ENCODE measurements around the gene LY6G6F.

The LY6G6F gene, protein sequence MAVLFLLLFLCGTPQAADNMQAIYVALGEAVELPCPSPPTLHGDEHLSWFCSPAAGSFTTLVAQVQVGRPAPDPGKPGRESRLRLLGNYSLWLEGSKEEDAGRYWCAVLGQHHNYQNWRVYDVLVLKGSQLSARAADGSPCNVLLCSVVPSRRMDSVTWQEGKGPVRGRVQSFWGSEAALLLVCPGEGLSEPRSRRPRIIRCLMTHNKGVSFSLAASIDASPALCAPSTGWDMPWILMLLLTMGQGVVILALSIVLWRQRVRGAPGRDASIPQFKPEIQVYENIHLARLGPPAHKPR

DNA sequence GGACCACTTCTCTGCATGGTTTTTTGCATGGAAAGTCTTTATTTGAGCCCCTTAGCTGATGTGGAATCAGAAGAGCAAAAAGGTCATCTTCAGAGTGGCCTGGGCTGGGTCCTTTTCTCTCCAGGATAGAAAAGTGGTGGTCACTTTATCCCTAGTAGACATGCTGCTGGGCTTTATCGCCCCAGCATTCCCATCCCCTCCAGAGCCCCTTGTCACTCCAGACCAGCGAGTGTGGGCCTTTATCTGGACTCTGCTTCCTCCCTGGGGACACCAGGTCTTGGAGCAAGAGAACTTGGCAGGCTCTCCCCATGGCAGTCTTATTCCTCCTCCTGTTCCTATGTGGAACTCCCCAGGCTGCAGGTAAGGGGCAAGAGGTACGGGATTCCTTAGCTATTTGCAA is at the start of gene LY6G6F:
Gene LY6G6F (plus strand): TSS at position 268 of the 400 bp plus-strand sequence. CDS start 41 bp downstream, at position 309.
- TF ChIP-seq, protein P1, sequence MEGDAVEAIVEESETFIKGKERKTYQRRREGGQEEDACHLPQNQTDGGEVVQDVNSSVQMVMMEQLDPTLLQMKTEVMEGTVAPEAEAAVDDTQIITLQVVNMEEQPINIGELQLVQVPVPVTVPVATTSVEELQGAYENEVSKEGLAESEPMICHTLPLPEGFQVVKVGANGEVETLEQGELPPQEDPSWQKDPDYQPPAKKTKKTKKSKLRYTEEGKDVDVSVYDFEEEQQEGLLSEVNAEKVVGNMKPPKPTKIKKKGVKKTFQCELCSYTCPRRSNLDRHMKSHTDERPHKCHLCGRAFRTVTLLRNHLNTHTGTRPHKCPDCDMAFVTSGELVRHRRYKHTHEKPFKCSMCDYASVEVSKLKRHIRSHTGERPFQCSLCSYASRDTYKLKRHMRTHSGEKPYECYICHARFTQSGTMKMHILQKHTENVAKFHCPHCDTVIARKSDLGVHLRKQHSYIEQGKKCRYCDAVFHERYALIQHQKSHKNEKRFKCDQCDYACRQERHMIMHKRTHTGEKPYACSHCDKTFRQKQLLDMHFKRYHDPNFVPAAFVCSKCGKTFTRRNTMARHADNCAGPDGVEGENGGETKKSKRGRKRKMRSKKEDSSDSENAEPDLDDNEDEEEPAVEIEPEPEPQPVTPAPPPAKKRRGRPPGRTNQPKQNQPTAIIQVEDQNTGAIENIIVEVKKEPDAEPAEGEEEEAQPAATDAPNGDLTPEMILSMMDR (IDR thresholded peaks at IDR 0.05) = no peak
- H3K4me3 Mint-ChIP-seq = no peak within 1 kb of the TSS
- H3K27me3 Mint-ChIP-seq (ENCODE audit: low read depth, poor library complexity) = peaks cover 7% of the 10 kb centered on the region
- H3K36me3 Mint-ChIP-seq (ENCODE audit: low read depth) = no peaks in the 10 kb centered on the region
- no peak for DNase-seq
- H3K27ac Mint-ChIP-seq = no peak within 1 kb of the TSS
- no peaks in the 10 kb centered on the region for H3K9me3 Mint-ChIP-seq
- peaks cover 36% of the 10 kb centered on the region for H3K4me1 Mint-ChIP-seq

DNA sequence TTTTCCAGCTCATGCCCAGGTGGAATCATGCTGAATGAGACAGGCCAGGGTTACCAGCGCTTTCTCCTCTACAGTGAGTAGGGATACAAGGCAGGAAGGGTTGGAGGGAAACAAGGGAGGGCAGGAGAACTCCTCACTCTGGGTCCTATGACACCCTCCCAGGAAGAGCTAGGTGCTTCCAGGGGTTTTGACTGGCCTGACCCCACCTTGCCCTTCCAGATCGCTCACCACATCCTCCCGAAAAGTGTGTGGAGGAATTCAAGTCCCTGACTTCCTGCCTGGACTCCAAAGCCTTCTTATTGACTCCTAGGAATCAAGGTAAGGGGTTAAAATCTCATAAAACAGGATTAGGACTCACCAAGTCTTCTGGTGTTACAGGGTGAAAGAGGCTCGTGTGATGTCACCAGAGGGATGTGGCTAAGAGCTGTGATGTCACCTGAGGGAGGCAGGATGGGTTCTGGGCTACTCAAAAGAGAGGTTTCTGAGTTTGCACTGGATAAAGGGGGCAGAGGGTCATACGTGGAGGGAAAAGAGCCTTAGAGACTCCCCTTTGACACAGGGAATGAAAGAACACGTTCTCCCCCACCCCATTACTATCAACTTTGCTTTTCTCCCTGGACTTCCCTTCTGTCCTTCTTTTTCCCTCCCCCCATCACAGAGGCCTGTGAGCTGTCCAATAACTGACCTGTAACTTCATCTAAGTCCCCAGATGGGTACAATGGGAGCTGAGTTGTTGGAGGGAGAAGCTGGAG is 49.1 kb upstream of the LY6G6F start:
- Mint-ChIP-seq H3K4me3 (peak overlapping the region; percentile 86), H3K4me1 (peaks cover 79% of the 10 kb centered on the region), H3K36me3 (ENCODE audit: low read depth) (peaks cover 32% of the 10 kb centered on the region), H3K9me3 (no peaks in the 10 kb centered on the region), H3K27me3 (ENCODE audit: low read depth, poor library complexity) (no peaks in the 10 kb centered on the region), H3K27ac (peak overlapping the region; percentile 68)
- DNase-seq = no peak
- TF ChIP-seq, protein P1 (IDR thresholded peaks at IDR 0.05) = no peak

DNA sequence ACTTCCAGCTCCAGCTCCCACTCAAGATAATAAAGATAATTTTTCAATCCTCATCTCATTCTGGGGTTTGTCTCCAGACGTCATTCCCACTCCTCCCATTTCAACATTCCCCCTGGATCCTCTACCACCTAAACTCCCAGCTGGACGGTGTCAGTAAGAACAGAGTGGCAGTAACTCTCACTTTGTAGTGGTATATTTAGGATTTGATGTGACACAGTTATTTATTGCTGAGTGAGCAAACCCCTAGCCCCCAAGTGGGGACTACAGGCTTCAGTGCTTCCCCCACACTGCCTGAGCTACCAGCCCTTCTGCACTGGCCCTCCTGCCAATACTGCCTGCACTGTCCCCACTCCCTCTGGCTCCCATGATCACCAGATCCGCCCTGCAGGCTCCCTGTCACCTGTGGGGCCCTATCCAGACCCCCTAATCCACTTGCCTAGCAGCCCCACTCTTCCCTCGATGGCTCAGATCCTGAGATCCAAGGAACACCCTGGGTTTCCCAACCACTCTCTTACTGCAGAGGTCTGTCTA is 48.4 kb upstream of the LY6G6F start:
- DNase-seq = no peak
- peaks cover 77% of the 10 kb centered on the region for H3K4me1 Mint-ChIP-seq
- TF ChIP-seq, protein P1 (IDR thresholded peaks at IDR 0.05) = no peak
- H3K36me3 Mint-ChIP-seq (ENCODE audit: low read depth) = peaks cover 34% of the 10 kb centered on the region
- H3K27ac Mint-ChIP-seq = peak overlapping the region; percentile 68
- H3K9me3 Mint-ChIP-seq = no peaks in the 10 kb centered on the region
- no peaks in the 10 kb centered on the region for H3K27me3 Mint-ChIP-seq (ENCODE audit: low read depth, poor library complexity)
- H3K4me3 Mint-ChIP-seq = peak overlapping the region; percentile 86

DNA sequence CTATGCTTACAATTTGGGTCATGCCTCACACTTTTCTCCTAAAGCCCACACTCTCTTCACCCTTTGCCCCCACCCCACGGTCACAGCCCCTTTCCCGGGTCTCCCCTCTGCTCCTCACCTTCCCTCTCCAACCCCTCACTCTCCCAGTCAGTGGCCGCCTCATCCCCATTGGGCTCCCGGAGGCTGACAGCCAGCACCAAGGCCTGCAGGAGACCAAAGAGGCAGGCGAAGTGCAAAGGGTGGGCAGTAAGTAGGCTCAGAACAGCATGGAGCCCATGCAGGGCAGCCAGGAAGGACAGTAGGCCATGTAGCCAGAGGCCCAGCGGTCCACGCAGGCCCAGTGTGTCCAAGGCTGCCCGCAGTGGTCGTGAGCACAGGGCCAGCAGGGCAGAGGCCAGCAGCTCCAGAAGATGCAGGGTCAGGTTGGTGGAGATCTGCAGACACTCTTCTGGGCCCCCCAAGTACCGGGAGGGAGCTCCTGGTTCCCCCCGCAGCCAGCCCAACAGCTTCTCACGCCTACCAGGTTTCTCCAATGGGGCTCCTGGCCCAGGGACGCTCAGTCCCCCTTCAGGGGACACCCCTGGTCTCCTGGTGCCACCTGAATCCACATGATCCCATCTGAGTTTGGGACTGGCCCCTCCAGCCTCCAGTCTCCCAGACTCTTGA is 47.5 kb upstream of the LY6G6F start:
- peak overlapping the region; percentile 90 for H3K27ac Mint-ChIP-seq
- H3K4me1 Mint-ChIP-seq = peaks cover 82% of the 10 kb centered on the region
- TF ChIP-seq, protein P1 (IDR thresholded peaks at IDR 0.05) = no peak
- no peaks in the 10 kb centered on the region for H3K9me3 Mint-ChIP-seq
- peaks cover 39% of the 10 kb centered on the region for H3K36me3 Mint-ChIP-seq (ENCODE audit: low read depth)
- no peaks in the 10 kb centered on the region for H3K27me3 Mint-ChIP-seq (ENCODE audit: low read depth, poor library complexity)
- H3K4me3 Mint-ChIP-seq = peak overlapping the region; percentile 86
- DNase-seq = no peak

DNA sequence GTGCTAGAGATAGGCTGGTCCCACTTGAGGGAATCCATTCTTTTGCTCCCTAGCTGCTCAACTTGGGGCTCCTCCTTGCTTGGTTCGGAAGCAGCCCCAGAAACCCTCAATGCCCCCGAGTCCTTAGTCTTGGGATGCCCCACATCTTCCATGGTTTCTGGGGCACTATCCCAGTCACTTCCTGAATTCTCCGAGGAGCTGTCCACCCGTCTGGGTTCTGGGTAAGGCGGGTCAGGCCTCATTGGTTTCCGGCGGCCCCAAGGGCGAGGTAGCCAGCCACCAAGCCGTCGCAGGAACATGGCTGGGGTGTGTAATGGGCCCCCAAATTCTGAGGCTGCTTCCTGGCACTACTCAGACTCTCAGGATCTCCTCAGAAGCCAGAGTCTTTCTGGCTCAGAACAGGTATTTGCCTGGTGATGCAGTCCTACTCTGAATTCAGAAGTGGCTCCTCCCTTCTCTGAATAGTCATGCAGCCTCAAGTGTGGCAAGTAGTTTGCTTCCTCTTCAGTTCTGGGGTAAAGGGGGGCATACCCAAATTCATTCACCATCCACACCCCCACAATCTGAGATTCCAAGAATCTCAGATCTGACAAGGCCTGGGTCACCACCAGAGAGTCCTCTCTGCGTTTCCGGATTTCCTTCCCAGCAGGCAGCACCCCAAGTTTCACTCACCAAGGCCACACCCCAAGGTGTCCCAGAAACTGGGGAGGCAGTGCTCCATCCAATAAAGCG is 46.9 kb upstream of the LY6G6F start:
- Mint-ChIP-seq H3K27ac (peak overlapping the region; percentile 90), H3K27me3 (ENCODE audit: low read depth, poor library complexity) (peaks cover 2% of the 10 kb centered on the region), H3K9me3 (no peaks in the 10 kb centered on the region), H3K4me1 (peaks cover 89% of the 10 kb centered on the region), H3K4me3 (peak overlapping the region; percentile 86), H3K36me3 (ENCODE audit: low read depth) (peaks cover 41% of the 10 kb centered on the region)
- DNase-seq = no peak
- TF ChIP-seq, protein P1 (IDR thresholded peaks at IDR 0.05) = no peak
